SK-N-SH (cell line): ENCODE measurements around the gene RASL10A. TPM values are rescaled to one million over a fixed set of nuclear protein-coding genes. Genes with fewer than 3 reads are reported as not detected.

Experiments
- CTCF ChIA-PET: fragments of 300-600, 350-600 bp; formaldehyde crosslinking; extraction: SDS; loops from one replicate; lab custom pipeline; 2021; lab: Yijun Ruan, JAX
- POLR2A ChIA-PET: fragments of 350-600 bp; sonication (Branson Sonifier 250); formaldehyde crosslinking; extraction: SDS; loops from one replicate; lab custom pipeline; 2020; ENCODE audit warnings: antibody characterized with exemption, inconsistent platforms; lab: Yijun Ruan, JAX
- DNase-seq: peaks from one replicate; pipeline ENCODE4 v3.0.0; 2012
- H2AFZ ChIP-seq: fragments of 200-600 bp; sonication (generic); 2 replicates; pipeline ENCODE4 v1.8.1; 2016; ENCODE audit warnings: antibody characterized with exemption, mild to moderate bottlenecking, low read depth
- H3F3A ChIP-seq: fragments of 200-600 bp; sonication (generic); replicated peaks from 2 replicates; pipeline ENCODE3; 2016; ENCODE audit warnings: antibody characterized with exemption, mild to moderate bottlenecking; ENCODE audit not compliant: insufficient read depth
- H3K27ac ChIP-seq, 2 experiments: fragments of 200-500 bp in 1 of 2; fragments of 200-600 bp in 1 of 2; sonication (Bioruptor generic) in 1 of 2; sonication (generic), shearing (Covaris generic) in 1 of 2; 2 replicates each; pipeline versions ENCODE4 v1.5.1 to v1.6.1; 2014 to 2016; ENCODE audit warnings: low read depth in 2 of 2, inconsistent platforms in 1 of 2, low read length in 1 of 2, mild to moderate bottlenecking in 1 of 2, mixed read lengths in 1 of 2
- H3K27me3 ChIP-seq: fragments of 200-600 bp; sonication (generic), shearing (Covaris generic); 2 replicates; pipeline ENCODE4 v1.6.1; 2016; ENCODE audit warnings: mixed run types; ENCODE audit not compliant: insufficient read depth
- H3K36me3 ChIP-seq, 2 experiments: fragments of 200-500 bp in 1 of 2; fragments of 200-600 bp in 1 of 2; sonication (Bioruptor generic) in 1 of 2; sonication (generic) in 1 of 2; replicated peaks in 1 of 2; 2 replicates each; pipeline versions ENCODE3 to v1.5.1; 2014 to 2016; ENCODE audit warnings: low read length in 1 of 2, mild to moderate bottlenecking in 1 of 2; ENCODE audit not compliant: insufficient read depth in 2 of 2, control insufficient read depth in 1 of 2
- H3K4me1 ChIP-seq, 2 experiments: fragments of 200-500 bp in 1 of 2; fragments of 200-600 bp in 1 of 2; sonication (Bioruptor generic) in 1 of 2; sonication (generic), shearing (Covaris generic) in 1 of 2; 2 replicates each; pipeline versions ENCODE4 v1.5.1 to v1.6.1; 2014 to 2016; ENCODE audit warnings: low read depth in 1 of 2, low read length in 1 of 2, mixed run types in 1 of 2; ENCODE audit not compliant: insufficient read depth in 2 of 2, control insufficient read depth in 1 of 2
- H3K4me2 ChIP-seq: fragments of 200-600 bp; sonication (generic), shearing (Covaris generic); 2 replicates; pipeline ENCODE4 v1.6.1; 2017; ENCODE audit warnings: mixed run types
- H3K4me3 ChIP-seq, 2 experiments: fragments of 200-500 bp in 1 of 2; fragments of 200-600 bp in 1 of 2; sonication (Bioruptor generic) in 1 of 2; sonication (generic), shearing (Covaris generic) in 1 of 2; 2 replicates each; pipeline versions ENCODE4 v1.5.1 to v1.8.1; 2014 to 2016; ENCODE audit warnings: low read depth in 2 of 2, inconsistent platforms in 1 of 2, low read length in 1 of 2, mild to moderate bottlenecking in 1 of 2, mixed read lengths in 1 of 2, moderate library complexity in 1 of 2
- H3K79me2 ChIP-seq: fragments of 200-600 bp; sonication (generic); 2 replicates; pipeline ENCODE4 v1.8.1; 2017; ENCODE audit warnings: mild to moderate bottlenecking; ENCODE audit not compliant: insufficient read depth
- H3K9ac ChIP-seq: fragments of 200-600 bp; sonication (generic); 2 replicates; pipeline ENCODE4 v1.6.1; 2017; ENCODE audit warnings: mixed run types
- H3K9me2 ChIP-seq: fragments of 200-600 bp; sonication (generic); 2 replicates; pipeline ENCODE4 v1.6.1; 2017; ENCODE audit warnings: mixed run types
- H3K9me3 ChIP-seq: fragments of 200-600 bp; sonication (generic); 2 replicates; pipeline ENCODE4 v1.6.1; 2017; ENCODE audit warnings: mixed run types, mild to moderate bottlenecking, moderate library complexity
- H4K20me1 ChIP-seq: fragments of 200-600 bp; sonication (generic); 2 replicates; pipeline ENCODE4 v1.6.1; 2017; ENCODE audit warnings: mild to moderate bottlenecking, mixed run types; ENCODE audit not compliant: insufficient read depth
- CHD2 ChIP-seq: fragments of 150-350 bp; IDR thresholded peaks from 2 replicates; pipeline ENCODE4 v1.6.1; 2018; ENCODE audit warnings: low read length; ENCODE audit not compliant: partially characterized antibody
- EP300 ChIP-seq, 2 experiments: IDR thresholded peaks; 2 replicates each; pipeline versions ENCODE4 v1.4.0 to v1.6.1; 2012; ENCODE audit warnings: borderline replicate concordance in 1 of 2, low read depth in 1 of 2, low read length in 1 of 2
- EZH2phosphoT487 ChIP-seq: fragments of 200-600 bp; sonication (generic); IDR thresholded peaks from 2 replicates; pipeline ENCODE4 v1.6.1; 2017; ENCODE audit warnings: low read depth, mixed run types, mild to moderate bottlenecking, antibody characterized with exemption, moderate library complexity, borderline replicate concordance
- FOSL2 ChIP-seq: IDR thresholded peaks from 2 replicates; pipeline ENCODE4 v1.4.0; 2012; ENCODE audit warnings: low read depth, mild to moderate bottlenecking, moderate library complexity, borderline replicate concordance
- FOXJ3 ChIP-seq: sonication (generic); formaldehyde crosslinking; IDR thresholded peaks from 2 replicates; pipeline ENCODE4 v1.5.1; 2020; ENCODE audit warnings: mild to moderate bottlenecking, missing genetic modification reagents
- GABPA ChIP-seq: IDR thresholded peaks from 2 replicates; pipeline ENCODE4 v1.4.0; 2012; ENCODE audit warnings: low read depth, mild to moderate bottlenecking
- JUND ChIP-seq: IDR thresholded peaks from 2 replicates; pipeline ENCODE4 v1.4.0; 2012
- MAX ChIP-seq: IDR thresholded peaks from 2 replicates; pipeline ENCODE4 v1.4.0; 2012; ENCODE audit warnings: low read depth
- MEF2A ChIP-seq: IDR thresholded peaks from 2 replicates; pipeline ENCODE4 v1.4.0; 2012; ENCODE audit warnings: low read depth, borderline replicate concordance
- MXI1 ChIP-seq: IDR thresholded peaks from 2 replicates; pipeline ENCODE4 v1.6.1; 2012; ENCODE audit warnings: mild to moderate bottlenecking, low read depth, low read length, improper control_type of control experiment
- NFIC ChIP-seq: IDR thresholded peaks from 2 replicates; pipeline ENCODE4 v1.4.0; 2012; ENCODE audit warnings: borderline replicate concordance
- NRF1 ChIP-seq: IDR thresholded peaks from 2 replicates; pipeline ENCODE4 v1.6.1; 2012; ENCODE audit warnings: low read depth, mild to moderate bottlenecking, low read length
- PBX3 ChIP-seq: IDR thresholded peaks from 2 replicates; pipeline ENCODE4; 2012
- POLR2AphosphoS5 ChIP-seq: IDR thresholded peaks from 2 replicates; pipeline ENCODE4 v1.6.1; 2012; ENCODE audit warnings: low read depth, low read length
- RAD21 ChIP-seq: IDR thresholded peaks from 2 replicates; pipeline ENCODE4 v1.6.1; 2012; ENCODE audit warnings: mild to moderate bottlenecking, low read length
- REST ChIP-seq: IDR thresholded peaks from 2 replicates; pipeline ENCODE4 v1.6.1; 2012; ENCODE audit warnings: mild to moderate bottlenecking, low read depth, low read length, moderate library complexity
- RXRA ChIP-seq: IDR thresholded peaks from 2 replicates; pipeline ENCODE4 v1.4.0; 2012; ENCODE audit warnings: low read depth, mild to moderate bottlenecking, borderline replicate concordance
- SIN3A ChIP-seq: IDR thresholded peaks from 2 replicates; pipeline ENCODE4 v1.6.1; 2012; ENCODE audit warnings: low read depth, mild to moderate bottlenecking, low read length, moderate library complexity, borderline replicate concordance
- SMC3 ChIP-seq: IDR thresholded peaks from 2 replicates; pipeline ENCODE4 v1.6.1; 2012; ENCODE audit warnings: low read depth, low read length, improper control_type of control experiment
- TCF12 ChIP-seq: IDR thresholded peaks from 2 replicates; pipeline ENCODE4 v1.4.0; 2012
- USF1 ChIP-seq: IDR thresholded peaks from 2 replicates; pipeline ENCODE4 v1.4.0; 2012; ENCODE audit warnings: low read depth, borderline replicate concordance
- USF2 ChIP-seq: fragments of 150-350 bp; IDR thresholded peaks from 2 replicates; pipeline ENCODE4 v1.6.1; 2017; ENCODE audit warnings: antibody characterized with exemption, low read length, low read depth, borderline replicate concordance
- YY1 ChIP-seq: IDR thresholded peaks from 2 replicates; pipeline ENCODE4 v1.4.0; 2012; ENCODE audit warnings: low read depth, mild to moderate bottlenecking
- ZBTB33 ChIP-seq: IDR thresholded peaks from 2 replicates; pipeline ENCODE4 v1.4.0; 2012; ENCODE audit warnings: low read depth, borderline replicate concordance
- WGBS: methylation state at CpG from one replicate; pipeline ENCODE4 v1.1.6; 2017; ENCODE audit warnings: low lambda C conversion rate; 5-methylcytosine and 5-hydroxymethylcytosine counted together
- polyA plus RNA-seq, 3 experiments: library from polyadenylated mRNA; depleted of rRNA; stranded (reverse); fragments of >200 nt; gene quantifications; 2 replicates each; pipeline ENCODE4 v1.2.3, GENCODE V29; 2012

RASL10A gene
- polyA plus RNA-seq, 1 of the 3 experiments (the other 2 are of a cell fraction) = 0.36 TPM

GRCh38 chr22:29267858-29268510 is 47.5 kb downstream of the RASL10A start, which contains the start of the genes EWSR1 and RHBDD3:
Gene EWSR1, plus strand, starts transcription at chr22:29268268. Its CDS starts 69 bp downstream, at chr22:29268337.
Gene RHBDD3, minus strand, starts transcription at chr22:29267981. Its CDS starts 2,355 bp downstream, at chr22:29265626.
- Histone ChIP-seq H3K9ac (peak within 1 kb of the TSS; percentile 99), H3K4me2 (peak within 1 kb of the TSS; percentile 99), H3K36me3 (peaks cover 40 to 41% of the 10 kb centered on the region in 2 experiments), H3K9me3 (no peaks in the 10 kb centered on the region), H3K4me1 (peaks cover 25 to 39% of the 10 kb centered on the region in 2 experiments), H3K4me3 (peak within 1 kb of the TSS; percentile 95 to 97), H3F3A (peaks cover 3% of the 10 kb centered on the region), H3K9me2 (no peaks in the 10 kb centered on the region), H4K20me1 (peaks cover 44% of the 10 kb centered on the region), H3K27ac (peak within 1 kb of the TSS; percentile 95 to 99), H2AFZ (peak within 1 kb of the TSS; percentile 83), H3K27me3 (no peaks in the 10 kb centered on the region), H3K79me2 (peaks cover 69% of the 10 kb centered on the region)
- POLR2A ChIA-PET = interaction anchor here (1.1 kb wide), 1 partner anchor 46 kb away, joined by 3 read pairs; no protein-coding TSS in a partner anchor
- 1% methylated on average over 50 of the region's 67 CpGs for WGBS
- CTCF ChIA-PET = interaction anchor here (0.9 to 7.7 kb wide), 4 partner anchors 22 to 91 kb away, joined by 3 to 40 read pairs (median 4); partner anchors contain the start of gene GAS2L1
- DNase-seq = peak; percentile 97
- TF ChIP-seq YY1 (peak; percentile 88), RAD21 (no peak), EZH2phosphoT487 (no peak), NRF1 (peak; percentile 75), JUND (peak; percentile 50), TCF12 (no peak), SMC3 (no peak), SIN3A (peak; percentile 72; the same call in 1 of the 2 replicates), MXI1 (peak; percentile 81), USF1 (peak; percentile 44; the same call in 1 of the 2 replicates), MEF2A (no peak), PBX3 (no peak), REST (no peak; the same call in 1 of the 2 replicates), ZBTB33 (no peak), POLR2AphosphoS5 (peak; percentile 61; the same call in 1 of the 2 replicates), EP300 (IDR thresholded peaks at IDR 0.05; ENCODE audit: borderline replicate concordance in 1 of 2, low read depth in 1 of 2, low read length in 1 of 2) (peak in 1 of 2 experiments; percentile 76; a peak in 2 of 4 replicates), RXRA (no peak), NFIC (no peak), MAX (peak; percentile 72; the same call in 1 of the 2 replicates), FOSL2 (peak; percentile 43; the same call in 1 of the 2 replicates), CHD2 (peak; percentile 81), FOXJ3 (CRISPR knock-in tag) (no peak; the same call in 1 of the 2 replicates), USF2 (no peak), GABPA (no peak)
